GM19455 (cell line): ENCODE measurements around the gene GPATCH2.
"Not testable (repeated sequence)": the region's sequence is repeated elsewhere in the genome, so short reads cannot be mapped to it uniquely, and the experiment has no call there.

Experiments
- ATAC-seq: cut with Tn5 transposase; IDR thresholded peaks from one replicate; pipeline ENCODE4 v1.9.1; 2021; ENCODE audit not compliant: unreplicated experiment

GPATCH2 gene

GRCh38 chr1:217584286-217584811 is 46.5 kb downstream of the GPATCH2 start:
- ATAC-seq: not testable (repeated sequence)

GRCh38 chr1:217577336-217577735 is 53.6 kb downstream of the GPATCH2 start:
- no peak for ATAC-seq

- no peak for ATAC-seq
These were observed 56.5 kb downstream of the GPATCH2 start for GRCh38 chr1:217574265-217574949.

GRCh38 chr1:217569021-217569420 is 61.9 kb downstream of the GPATCH2 start:
- ATAC-seq: no peak

- no peak for ATAC-seq
These were observed 62.7 kb downstream of the GPATCH2 start for GRCh38 chr1:217568200-217568599.

- no peak for ATAC-seq
These were observed 66.1 kb downstream of the GPATCH2 start for GRCh38 chr1:217564833-217565232.

- no peak for ATAC-seq
These were observed 66.7 kb downstream of the GPATCH2 start for GRCh38 chr1:217564207-217564606.

GRCh38 chr1:217563179-217563578 is 67.7 kb downstream of the GPATCH2 start:
- ATAC-seq: no peak

- no peak for ATAC-seq
These were observed 68.5 kb downstream of the GPATCH2 start for GRCh38 chr1:217562229-217562878.

GRCh38 chr1:217561446-217561845 is 69.4 kb downstream of the GPATCH2 start:
- ATAC-seq: no peak

- ATAC-seq: no peak
These were observed 76.0 kb downstream of the GPATCH2 start for GRCh38 chr1:217554849-217555248.

- no peak for ATAC-seq
These were observed 76.9 kb downstream of the GPATCH2 start for GRCh38 chr1:217553949-217554509.

GRCh38 chr1:217552339-217552951 is 78.4 kb downstream of the GPATCH2 start:
- no peak for ATAC-seq

GRCh38 chr1:217542837-217543236 is 88.1 kb downstream of the GPATCH2 start:
- ATAC-seq: peak; percentile 91

- no peak for ATAC-seq
These were observed 88.6 kb downstream of the GPATCH2 start for GRCh38 chr1:217542136-217542777.

GRCh38 chr1:217540321-217540720 is 90.6 kb downstream of the GPATCH2 start:
- ATAC-seq: no peak

GRCh38 chr1:217539510-217539909 is 91.4 kb downstream of the GPATCH2 start:
- ATAC-seq: no peak

GRCh38 chr1:217535601-217536377 is 95.1 kb downstream of the GPATCH2 start:
- no peak for ATAC-seq

- ATAC-seq: no peak
These were observed 96.3 kb downstream of the GPATCH2 start for GRCh38 chr1:217534566-217534965.

GRCh38 chr1:217528271-217528670 is 102.6 kb downstream of the GPATCH2 start:
- no peak for ATAC-seq
